IPS-NIHi11 (cell line): ENCODE results near the gene PDK2.
A peak's percentile ranks its signal among the peaks of the same experiment; 100 is the strongest.

Experiments
- DNase-seq: peaks from one replicate; pipeline ENCODE4 v3.0.0; 2012; ENCODE audit warnings: mixed read lengths, low spot score

Gene PDK2

DNA sequence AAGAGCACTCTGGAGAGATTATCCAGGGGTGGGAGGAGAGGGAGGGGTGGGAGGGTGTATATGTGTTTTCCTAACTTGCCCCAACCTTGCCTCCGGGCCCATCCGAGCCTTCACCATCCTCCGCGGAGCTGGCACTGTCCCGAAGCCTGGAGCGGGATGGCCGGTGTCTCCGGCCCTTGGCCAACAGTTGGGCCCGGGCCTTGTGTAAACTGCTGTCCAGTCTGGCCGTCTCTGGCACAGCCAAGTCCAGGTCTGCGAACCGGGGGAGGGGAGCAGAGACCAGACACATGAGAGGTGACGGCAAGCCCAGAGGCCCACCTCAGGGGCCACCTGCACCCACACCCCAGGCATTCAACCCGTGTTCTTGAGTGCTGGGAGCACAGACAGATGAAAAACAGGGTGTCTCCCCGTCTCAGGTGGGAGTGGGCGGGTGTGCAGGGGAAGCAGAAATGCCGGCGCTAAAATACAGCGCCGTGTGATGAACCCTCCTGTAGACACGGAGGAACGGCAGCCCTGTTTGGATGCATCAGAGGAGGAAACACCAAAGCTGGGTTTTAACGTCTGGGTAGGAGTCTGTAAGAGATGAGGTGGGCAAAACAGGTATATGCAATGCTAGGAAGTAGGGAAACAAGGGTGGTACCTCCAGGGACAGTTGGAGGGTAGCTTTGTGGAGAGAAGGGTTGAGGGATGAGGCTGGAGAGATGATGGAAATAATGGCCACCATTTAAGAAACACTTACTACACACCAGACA lies 23.1 kb downstream of the PDK2 start:
- no peak for DNase-seq

DNA sequence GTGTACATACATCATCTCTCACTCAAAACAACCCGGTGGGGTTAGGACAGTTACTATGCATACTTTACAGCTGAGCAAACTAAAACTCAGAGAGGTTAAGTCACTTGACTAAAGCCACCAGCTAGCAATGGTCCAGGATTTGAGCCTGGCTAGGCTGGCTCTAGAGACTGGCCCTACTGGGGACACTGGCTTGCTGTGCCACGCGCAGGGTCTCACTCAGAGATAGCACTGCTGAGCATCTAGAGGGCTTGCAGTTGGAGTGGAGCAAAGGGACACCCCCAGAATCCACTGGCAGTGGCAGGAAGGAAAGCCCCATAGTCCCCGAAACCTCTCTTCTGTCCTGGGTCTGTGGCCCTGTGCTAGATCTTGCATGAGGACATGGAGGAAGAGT lies 23.7 kb downstream of the PDK2 start:
- DNase-seq: no peak

DNA sequence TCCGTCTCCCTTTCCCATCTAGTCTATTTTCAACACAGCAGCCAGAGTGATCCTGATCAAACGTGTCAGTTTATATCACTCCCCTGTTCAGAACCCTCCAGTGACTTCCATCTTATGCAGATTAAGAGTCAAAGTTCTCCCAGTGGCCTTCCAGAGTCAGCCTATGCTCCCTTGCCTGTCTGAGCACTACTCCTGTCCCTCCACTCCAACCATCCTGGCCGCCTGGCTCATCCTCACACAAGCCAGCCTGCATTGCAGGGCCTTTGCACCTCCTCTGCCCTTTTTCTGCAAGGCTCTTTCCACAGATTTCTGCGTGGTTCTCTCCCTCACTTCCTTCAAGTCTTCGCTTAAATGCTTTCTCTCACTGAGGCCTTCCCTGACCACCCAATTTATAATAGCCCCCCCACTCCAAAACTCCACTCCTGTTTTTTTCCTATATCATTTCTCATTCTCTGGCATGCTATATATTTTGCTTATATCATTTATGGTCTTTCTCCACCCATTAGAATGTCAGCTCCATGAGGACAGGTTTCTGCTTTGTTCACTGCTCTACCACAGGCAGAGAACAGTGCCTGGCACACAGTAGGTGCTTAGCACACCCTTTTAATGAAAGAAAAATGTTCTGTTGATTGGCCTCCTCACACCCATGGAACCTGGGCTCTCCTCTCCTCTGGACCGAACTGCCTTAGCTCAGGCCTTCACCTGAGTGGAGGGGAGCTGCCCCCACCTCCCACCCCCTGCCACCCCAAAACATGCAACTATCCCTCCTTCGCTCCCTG lies 25.5 kb downstream of the PDK2 start:
- DNase-seq: no peak

DNA sequence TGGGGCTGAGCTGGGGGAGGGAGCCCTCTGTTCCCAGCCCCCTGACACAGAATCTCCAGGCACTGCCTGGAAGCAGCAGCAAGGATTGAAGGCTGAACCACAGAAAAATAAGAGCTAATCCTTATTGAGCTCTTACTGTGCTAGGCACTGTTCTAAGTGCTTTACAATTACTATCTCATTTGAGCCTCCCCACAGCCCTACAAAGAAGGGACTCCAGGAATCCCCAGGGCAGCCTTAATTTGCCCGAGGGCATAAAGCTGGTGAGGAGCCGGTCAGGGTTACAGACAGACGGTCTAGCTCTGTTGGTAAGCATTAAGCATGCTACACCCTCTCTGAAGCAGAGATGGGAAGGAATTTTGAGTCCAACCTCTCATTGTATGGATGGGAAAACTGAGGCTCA lies 27.8 kb downstream of the PDK2 start:
- no peak for DNase-seq

DNA sequence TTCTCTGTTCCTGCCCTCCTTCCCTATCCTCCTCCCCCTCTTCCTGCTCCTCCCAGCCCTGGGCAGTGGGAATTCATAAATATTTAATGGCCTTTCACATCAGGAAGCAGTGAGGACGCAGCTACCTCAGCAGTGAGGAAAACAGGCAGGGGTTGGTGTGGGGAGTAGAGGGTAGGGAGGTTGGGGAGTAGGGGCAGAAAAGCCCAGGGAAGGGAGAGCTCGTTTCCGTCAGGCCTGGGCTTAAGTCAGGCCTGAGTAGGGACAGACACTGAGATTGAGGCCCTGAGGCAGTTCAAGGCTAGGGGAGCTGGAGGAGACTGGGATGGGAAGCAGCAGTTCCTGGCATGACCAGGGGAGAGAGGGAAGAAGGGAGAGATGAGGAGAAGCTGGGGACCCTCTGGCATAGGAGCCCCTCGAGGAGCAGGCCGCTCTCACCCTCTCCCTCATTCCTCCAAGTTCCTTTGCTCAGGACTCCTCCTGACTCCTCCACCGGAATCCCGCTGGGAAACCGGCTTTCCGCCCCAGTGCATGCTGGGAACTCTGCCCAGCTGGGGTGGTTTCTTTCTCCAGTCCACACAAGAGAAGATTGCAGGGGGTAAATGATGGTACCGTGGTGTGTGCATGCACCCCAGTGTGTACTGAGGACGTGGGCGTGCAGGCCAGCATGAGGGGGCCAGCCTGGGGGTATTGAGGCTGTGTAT lies 28.6 kb downstream of the PDK2 start:
- DNase-seq: peak; percentile 58

DNA sequence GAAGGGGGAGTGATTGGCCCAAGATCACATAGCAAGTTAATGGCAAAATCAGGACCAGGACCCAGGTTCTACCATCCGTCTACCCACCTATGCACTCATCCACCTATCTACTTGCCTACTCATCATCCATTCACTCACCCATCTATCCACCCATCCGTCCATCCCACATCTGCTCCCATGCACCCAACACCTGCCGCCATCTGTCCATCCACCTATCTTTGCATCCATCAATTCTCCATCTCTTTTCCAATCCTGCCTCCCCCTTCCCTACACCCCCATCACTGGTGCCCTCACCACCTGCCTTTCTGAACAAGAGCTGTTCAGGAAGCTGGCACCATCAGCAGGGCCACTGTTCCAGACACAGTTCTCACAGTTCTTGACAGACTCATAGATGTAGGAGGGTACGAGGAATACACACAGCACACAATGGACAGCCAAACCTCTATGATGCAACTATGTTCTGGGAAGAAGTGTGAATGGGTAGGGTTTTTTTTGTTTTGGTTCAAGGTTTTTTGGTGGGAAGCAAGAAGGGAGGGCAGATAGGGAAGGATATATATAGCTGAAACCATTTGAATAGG lies 30.4 kb downstream of the PDK2 start:
- DNase-seq: no peak

DNA sequence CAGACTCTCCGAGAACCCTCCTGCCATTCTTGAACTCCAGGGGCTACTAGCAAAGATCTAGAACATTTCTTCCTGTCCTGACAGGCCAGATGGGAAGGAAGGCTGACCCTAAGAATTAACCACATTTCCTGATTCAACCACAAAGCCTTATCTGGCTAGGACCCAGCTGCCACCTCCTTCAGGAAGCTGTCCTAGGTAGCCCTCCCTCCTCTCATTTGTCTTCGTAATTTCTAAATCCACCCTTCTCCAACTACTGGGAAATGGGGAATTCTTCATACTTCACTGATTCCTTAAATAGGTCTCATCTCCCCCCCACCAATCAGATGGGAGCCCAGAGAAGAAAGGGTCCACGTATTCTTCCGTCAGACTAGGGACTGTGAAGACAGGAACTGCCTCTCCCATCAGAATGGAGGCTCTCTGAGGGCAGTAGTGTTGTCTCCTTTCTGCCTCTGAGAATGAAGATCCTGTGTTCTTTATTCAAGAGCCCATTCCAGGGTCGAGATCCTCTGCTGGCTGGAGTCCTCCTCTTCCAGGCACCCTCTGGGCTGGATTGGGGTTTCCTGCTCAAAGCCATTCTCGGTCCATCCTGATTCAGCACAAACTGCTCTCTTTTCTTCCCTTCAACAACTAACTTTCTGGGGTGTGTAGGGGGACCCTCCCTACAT lies 32.7 kb downstream of the PDK2 start:
- no peak for DNase-seq

DNA sequence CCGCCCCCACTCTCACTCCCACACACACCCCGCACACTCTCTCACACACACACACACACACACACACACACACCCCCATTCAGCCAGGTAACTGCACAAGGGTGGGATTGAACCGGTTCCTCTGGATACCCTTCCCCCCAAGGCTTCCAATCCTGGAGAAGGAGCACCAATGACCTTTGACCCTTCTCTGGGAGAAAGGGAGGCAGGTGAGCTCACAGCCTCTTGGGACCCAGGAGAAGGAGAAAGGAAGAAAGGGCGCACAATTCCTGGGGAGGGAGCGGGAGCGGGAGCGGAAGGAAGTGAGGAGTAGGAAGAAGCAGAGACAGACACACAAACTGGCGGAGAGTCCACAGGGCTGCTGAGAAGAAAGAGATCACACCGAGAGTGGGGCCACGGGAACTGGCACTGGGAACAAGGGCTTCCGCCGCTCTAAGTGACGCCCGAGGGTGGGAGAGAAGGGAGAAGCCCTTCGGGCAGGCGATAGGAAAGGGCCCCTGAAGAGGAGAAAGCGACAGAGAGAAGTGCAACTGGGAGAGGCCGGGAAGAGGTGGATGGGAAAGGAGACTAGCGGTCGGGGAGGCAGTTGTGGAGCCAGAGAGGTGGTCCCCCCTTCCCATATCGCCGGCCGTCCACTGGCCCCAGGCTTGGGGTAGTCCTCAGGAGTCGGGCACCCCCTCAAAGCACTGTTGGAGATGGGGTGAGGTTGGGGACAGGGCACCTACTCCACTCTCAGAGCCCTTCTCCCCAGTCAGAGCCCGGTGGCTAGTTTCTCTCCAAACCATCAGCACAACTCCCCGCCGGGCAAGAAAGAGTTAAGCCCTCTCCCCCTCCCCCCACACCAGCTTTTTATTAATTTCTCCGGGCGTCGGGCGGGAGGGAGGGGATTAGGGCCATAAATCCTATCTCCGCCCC lies 33.5 kb downstream of the PDK2 start:
- DNase-seq: peak; percentile 63

DNA sequence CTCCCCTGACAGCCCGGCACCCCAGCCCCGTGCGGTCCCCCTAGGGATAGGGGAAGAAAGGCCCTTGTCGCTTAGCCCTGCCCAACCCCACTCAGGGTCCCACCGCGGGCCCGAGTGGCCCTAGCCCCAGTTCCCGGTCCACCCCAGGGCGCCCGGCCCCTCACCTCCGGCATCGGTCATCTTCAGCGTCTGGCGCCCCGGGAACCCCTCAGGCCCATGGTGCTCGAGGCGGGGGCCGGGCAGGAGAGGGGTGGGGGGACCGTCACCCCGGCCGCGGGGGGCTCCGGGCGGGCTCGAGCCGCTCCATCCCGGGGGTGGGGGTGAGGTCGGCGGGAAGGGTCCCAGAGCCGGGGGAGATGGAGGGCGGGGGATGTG lies 34.2 kb downstream of the PDK2 start:
- DNase-seq: peak; percentile 70

DNA sequence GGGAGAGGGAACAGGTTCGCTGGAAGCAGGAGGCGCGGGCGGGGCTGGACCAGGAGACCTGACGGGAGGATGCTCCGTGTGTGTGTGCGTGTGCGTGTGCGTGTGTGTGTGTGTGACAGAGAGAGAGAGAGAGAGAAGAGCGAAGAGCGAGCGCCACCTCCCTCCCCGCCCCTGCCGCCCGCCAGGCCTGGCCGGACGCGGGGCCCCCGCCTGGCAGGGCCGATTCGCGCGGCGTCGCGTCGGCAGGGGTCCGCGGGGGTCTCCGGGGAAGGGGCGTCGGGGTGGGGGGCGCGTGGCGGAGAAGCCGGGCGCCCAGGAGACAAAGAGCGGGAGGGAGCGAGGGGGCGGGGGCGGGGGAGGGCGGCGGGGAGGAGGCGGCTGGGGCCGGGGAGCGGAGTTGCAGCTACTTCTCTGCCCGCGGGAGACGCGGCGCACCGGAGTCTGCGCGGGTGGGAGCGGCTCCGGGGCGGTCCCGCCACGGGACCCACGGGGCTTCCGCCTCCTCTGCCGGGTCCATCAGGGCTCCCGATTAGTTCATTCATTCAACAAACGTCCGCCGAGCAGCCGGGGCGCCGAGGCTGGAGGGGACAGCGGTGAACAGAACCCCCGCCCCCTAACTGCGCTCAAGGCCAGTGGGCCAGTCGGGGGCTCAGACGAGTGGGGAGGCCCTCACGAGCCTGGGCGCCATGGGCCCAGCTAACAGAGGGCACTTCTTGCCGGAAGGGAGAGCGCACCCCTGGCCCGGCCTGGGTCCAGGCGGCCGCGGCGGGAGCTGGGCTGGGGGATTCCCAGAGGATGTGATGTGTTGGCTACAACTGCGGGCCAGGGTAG lies 34.8 kb downstream of the PDK2 start, which contains the start of gene SAMD14:
TSS of gene SAMD14 (minus strand) at position 433 of the 831 bp plus-strand sequence. CDS start 5,201 bp downstream, outside the sequence.
- DNase-seq: peak; percentile 70

DNA sequence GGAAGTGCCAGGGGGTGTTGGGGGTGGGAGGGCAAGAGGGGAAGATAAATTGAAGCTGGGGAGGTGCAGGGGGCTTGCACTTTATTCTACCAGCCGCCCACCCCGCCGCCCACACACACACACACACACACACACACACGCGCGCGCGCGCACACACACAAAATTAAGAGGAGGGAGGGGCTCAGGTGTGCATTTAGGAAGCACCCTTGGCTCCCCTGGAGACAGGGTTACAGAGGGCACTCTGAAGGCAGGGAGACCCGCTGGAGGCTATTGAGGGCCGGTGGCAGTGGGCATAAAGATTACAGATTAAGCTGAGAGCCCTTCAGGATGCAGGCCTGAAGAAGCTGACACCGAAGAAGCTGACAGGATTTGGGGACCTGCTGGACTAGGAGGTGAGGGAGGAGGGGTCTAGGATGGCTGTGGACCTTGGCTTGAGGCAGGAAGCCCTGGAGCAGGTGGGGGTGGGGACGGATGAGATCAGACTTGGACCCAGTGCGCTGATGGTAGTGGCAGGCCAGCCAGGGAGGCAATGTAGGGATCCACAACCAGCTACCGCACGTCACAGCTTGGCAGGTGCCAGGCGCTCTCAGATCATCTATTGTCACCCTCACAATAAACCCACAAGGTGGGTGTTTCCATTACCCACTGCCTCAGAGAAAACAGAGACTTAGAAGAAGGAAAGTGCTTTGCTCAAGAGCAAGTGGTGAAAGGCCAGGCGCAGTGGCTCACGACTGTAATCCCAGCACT lies 35.6 kb downstream of the PDK2 start:
- peak; percentile 56 for DNase-seq

DNA sequence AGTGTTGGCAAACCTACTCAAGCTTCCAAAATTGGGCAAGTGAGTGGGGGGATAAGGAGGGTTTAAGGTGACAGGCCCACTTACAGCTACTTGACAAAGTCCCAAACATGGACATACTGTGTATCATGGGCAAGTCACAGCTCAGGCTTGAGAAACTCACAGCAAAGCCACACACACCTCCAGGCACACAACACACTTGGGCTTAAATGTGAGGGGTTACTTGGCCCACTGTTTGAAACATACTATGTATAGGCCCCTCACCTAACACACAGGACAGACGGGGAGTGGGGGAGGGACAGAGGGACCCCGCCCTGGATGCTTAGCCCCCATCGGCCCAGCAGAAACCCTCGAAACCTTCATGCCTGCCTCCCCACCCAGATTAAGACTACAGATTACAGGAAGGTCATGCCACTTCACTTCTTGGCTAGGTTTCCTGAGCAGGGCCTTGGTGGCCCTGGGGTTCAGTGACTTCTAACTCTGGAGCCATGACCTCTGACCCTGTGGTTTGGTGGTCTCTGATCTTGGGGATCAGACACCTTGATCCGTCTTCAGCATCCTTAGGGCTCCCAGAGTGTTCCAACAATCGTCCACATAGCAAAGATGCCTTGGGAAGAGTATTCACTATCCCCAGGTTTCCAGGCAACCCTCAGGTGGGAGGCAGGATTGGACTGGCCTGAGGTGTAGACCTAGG lies 37.1 kb downstream of the PDK2 start:
- DNase-seq: no peak

DNA sequence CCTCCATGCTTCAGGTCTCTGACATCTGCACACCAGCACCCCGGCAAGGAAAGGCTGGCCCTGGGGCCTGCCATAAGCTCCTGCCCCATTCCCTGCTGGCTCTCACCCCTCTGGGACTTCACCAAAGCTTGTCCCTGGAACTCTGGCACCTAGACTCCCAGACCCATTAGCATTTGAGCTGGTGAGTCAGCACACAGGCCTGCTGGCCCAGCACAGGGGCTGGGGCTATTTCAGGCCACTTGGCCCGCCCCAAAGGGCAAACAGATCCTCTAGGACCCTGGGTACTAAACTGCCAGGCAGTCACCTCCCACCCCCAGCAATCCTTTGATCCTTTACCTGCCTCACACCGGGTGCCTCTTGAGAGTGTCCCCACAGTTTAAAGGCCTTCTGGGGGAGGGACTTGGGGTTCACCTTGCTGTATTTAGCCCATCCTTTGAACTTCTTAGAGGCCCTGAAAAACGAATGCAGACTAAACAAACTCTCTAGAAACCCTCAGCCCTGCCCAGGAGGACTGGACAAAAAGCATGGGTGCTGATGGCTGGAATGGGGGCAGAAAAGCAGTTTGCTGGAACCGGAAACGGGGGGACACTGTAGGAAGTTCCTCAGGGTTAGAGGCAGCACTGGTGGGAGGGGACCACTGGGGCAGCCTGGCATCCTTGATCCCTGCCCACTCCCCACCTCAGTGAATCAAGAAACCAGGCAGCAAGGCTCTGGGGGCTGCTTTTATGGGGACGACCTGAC lies 38.0 kb downstream of the PDK2 start:
- no peak for DNase-seq

DNA sequence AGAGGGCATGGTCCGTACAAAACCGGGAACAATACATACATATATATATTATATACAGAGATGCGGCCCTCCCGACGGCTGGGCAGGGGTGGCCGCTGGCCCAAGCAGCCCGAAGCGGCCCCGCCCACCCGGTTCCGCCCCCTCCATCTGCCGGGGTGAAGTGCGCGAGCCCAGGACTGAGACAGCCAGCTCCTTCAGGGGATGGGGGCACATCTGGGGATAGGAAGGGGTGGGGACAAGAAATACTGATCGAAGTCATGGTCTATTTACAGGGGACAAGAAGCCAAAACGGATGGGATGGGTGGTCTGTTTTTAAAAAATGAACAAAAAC lies 38.6 kb downstream of the PDK2 start:
- DNase-seq: peak; percentile 64

DNA sequence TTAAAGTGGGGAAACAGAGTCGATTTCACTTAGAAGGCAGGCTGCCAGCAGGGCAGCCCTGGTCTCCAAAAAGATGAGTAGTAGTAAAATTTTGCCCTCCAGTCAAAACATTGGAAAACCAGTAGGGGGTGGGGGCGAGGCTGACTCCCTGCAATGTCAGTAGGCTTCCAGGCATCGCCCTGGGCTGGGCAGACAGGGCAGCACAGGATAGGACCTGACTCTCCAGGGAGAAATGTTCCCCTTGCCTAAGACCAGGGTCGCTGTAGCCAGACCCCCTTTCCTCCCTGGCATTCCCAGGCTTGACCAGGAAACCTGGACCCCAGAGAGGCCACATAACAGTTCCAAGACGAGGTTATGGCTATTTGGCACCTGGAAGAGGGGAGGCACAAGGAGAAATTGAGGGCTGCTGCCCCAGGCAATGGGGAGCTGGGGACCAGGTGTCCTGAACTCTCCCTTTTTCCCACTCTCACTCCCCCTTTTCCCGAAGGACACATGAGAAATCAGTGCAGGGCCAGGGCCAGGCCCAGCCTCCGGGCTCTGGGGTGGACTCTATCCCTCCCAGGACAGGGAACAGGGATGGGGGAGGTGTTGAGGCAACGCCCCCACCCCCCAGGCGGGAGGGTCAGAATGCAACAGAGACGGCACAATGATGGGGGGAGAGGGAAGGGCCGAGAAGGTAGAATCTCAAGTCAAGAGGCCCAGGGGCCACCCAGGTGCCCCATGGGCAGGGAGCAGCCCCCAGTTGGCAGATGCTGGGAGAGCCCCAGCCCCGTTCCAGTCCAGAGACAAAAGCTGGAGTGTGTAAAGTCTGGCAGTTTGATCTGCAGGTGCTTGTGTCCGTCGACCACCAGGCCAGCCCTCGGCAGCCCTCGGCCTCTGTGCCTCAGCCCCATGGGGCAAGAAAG lies 39.3 kb downstream of the PDK2 start:
- no peak for DNase-seq

DNA sequence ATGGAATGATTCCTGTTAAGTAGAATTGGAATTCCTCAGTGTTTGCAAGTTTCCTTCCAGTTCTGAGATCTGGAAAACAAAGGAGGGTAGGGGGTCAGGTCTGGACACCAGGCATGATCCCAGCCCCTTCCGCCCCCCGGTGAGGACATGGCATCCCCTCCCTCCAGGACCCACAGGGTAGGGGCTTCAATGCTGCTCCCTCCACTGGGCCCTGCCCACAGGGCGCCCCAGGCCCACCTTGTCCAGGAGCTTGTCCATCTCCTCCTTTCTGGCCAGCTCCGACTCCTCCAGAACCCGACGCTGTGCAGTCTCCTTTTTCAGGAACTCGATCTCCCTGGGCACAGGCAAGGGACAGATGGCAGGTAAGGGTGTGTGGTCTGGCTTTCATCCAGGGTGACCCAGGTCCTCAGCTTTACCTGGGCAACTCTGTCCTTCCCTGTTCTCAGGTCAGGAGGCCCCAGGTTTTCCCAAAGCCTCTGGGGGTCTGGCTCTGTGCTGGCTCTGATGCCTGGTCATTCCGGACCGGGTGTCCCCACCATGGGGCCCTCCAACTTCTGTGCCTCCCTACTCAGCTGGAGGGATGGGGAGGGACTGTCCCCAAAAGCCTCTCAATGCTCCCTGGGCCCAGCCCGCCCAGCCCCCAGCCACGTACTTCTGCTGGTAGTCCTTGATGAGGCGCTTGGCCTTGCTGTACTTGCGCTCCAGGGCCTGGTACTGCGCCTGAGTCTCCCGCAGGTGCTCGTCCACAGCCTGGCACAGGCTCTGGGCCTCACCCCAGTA lies 40.4 kb downstream of the PDK2 start:
- DNase-seq: no peak
